Measurements from ENCODE around the gene C3orf52.
"Not testable (repeated sequence)": the region's sequence is repeated elsewhere in the genome, so short reads cannot be mapped to it uniquely, and the experiment has no call there.

DNA sequence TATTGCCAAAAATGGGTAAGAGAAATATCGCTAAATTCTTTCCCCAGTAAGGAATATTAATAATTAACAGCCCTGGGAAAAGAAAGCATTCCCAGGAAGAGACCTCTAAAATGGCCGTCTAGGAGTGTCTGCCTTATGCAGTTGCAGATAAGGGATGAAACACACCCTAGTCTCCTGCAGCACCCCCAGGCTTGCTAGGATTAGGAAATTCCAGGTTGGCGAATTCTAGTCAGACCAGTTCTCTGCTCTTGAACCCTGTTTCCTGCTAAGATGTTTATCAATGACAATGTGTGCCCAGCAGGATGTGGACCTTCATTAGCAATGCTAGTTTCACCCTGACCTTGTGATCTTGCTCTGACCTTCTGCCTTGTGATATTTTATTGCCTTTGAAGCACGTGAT is 49.0 kb upstream of the C3orf52 start:
- not testable (repeated sequence) for TF ChIP-seq POLR2A (IDR thresholded peaks at IDR 0.05)
- TF ChIP-seq, protein P1, sequence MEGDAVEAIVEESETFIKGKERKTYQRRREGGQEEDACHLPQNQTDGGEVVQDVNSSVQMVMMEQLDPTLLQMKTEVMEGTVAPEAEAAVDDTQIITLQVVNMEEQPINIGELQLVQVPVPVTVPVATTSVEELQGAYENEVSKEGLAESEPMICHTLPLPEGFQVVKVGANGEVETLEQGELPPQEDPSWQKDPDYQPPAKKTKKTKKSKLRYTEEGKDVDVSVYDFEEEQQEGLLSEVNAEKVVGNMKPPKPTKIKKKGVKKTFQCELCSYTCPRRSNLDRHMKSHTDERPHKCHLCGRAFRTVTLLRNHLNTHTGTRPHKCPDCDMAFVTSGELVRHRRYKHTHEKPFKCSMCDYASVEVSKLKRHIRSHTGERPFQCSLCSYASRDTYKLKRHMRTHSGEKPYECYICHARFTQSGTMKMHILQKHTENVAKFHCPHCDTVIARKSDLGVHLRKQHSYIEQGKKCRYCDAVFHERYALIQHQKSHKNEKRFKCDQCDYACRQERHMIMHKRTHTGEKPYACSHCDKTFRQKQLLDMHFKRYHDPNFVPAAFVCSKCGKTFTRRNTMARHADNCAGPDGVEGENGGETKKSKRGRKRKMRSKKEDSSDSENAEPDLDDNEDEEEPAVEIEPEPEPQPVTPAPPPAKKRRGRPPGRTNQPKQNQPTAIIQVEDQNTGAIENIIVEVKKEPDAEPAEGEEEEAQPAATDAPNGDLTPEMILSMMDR (IDR thresholded peaks at IDR 0.05) = not testable (repeated sequence)
